HAP-1 (cell line): ENCODE results near the gene SNX5.

Experiments used
- DNase-seq, 2 experiments: peaks; one replicate each; pipeline ENCODE4 v3.0.0-alpha.2; 2016 to 2020; ENCODE audit warnings: low spot score in 2 of 2
- H3K27me3 ChIP-seq: fragments of 250-450 bp; sonication (Bioruptor Pico); 2 replicates; pipeline ENCODE4 v1.5.1; 2020; ENCODE audit warnings: low read depth, mild to moderate bottlenecking, moderate library complexity
- H3K36me3 ChIP-seq: fragments of 250-450 bp; sonication (Bioruptor Pico); replicated peaks from 2 replicates; pipeline ENCODE4 v1.5.1; 2020; ENCODE audit warnings: mild to moderate bottlenecking
- H3K4me1 ChIP-seq: fragments of 250-450 bp; sonication (Bioruptor Pico); 2 replicates; pipeline ENCODE4 v1.5.1; 2020; ENCODE audit warnings: mild to moderate bottlenecking
- H3K4me3 ChIP-seq: fragments of 250-450 bp; sonication (Bioruptor Pico); 2 replicates; pipeline ENCODE4 v1.5.1; 2020; ENCODE audit warnings: mild to moderate bottlenecking, moderate library complexity
- H3K9me3 ChIP-seq: fragments of 250-450 bp; sonication (Bioruptor Pico); 2 replicates; pipeline ENCODE4 v1.5.1; 2020; ENCODE audit warnings: mild to moderate bottlenecking, moderate library complexity
- in situ Hi-C: fragments of 300-500 bp; cut with MboI; formaldehyde crosslinking; loops from 3 replicates; pipeline ENCODE4 v1.14.3; 2020; ENCODE audit warnings: low sequenced_read_pairs, inconsistent platforms, mixed read lengths

SNX5 gene

DNA sequence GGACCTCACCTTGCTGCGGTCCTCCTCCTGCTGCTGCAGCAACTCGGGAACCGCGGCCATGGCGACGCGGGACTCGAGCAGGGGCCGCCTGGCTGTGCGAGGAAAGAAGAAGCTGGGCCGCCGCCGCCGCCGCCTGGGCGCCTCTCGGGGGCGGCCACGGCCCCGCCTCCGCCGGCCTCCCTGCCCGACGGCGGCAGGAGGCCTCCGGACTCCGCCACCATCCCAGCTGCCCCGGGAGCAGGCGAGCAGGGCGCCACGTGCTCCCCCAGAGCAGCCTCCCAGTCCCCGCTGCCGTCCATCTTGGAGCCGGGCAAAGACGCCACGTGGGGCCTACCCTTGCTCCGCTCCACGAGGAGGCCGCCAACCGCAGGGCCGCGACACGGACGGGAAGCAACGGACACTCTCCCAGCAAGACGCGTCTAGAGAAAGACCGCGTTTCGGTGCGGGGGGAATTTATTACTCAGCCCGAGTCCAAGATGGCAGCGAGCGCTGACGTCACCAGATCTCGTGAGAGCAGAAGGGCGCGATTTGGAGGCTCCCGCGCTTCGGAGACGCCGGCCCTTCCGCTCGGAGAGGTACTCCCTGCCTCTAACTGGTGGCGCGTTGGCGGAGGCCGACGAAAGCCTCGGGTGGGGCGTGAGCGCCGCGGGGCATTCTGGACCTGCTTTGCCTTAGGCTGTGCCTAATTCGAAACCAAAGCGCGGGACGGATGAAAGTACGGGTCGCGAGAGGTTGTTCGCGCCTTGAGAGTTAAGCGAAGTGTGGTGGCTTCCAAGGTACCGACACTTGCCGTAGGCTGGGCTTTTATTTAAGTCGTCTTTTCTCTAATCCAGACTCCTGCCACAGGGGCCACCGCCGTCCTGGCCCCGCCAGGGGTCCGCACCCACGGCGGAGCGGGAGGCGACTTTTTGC, at the start of gene SNX5, which contains the start of gene MGME1:
TSS of gene SNX5 (minus strand) at position 429 of the 912 bp plus-strand sequence. CDS start at position 60, 369 bp downstream.
TSS of gene MGME1 (plus strand) at position 653 of the 912 bp plus-strand sequence. CDS start 842 bp downstream, outside the sequence.
- Histone ChIP-seq H3K9me3 (no peaks in the 10 kb centered on the region), H3K4me1 (peaks cover 21% of the 10 kb centered on the region), H3K4me3 (peak within 1 kb of the TSS; percentile 92), H3K27me3 (no peaks in the 10 kb centered on the region), H3K36me3 (peaks cover 39% of the 10 kb centered on the region)
- peak; percentile 92 to 99 for DNase-seq
- in situ Hi-C loops, result no loop called here

DNA sequence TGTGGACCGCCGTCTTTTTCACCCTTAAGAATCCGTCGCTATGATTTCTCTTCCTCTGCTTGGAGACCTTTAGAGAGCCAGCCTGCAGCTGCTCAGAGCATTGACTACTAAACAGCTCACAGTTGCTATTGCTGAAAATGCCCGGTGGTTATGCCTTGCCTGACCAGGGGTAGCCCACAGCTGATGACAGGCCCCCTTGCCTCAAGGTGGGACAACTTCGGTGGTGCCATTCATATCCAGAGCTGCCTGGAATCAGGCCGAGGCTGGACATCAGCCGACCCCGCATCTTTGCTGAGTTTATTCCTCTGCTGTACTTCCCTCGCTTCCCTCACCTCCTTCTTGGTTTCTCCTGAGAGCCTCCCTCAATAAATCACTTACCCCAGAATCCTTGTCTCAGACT, 49.5 kb upstream of the SNX5 start:
- Histone ChIP-seq H3K4me1 (no peaks in the 10 kb centered on the region), H3K4me3 (no peak overlapping the region), H3K27me3 (no peaks in the 10 kb centered on the region), H3K9me3 (no peaks in the 10 kb centered on the region), H3K36me3 (no peaks in the 10 kb centered on the region)
- DNase-seq, result no peak
- in situ Hi-C loops, result no loop called here

DNA sequence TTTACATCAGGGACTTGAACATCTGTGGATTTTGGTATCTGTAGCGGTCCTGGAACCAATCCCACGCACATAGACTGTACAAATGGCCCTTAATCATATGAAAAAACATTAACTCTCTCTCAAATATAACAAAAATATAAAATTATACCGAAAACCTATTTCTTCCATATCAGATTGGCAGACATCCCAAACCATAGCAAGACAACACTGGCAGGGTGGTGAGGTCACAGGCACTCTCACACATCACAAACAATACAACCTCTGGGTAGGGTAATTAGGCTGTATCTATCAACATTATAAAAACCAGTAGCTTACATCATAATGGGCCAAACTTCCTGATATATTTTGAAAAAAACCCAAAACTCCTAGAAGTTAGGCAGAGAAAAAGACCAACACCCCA, 48.2 kb upstream of the SNX5 start:
- DNase-seq, result no peak
- H3K27me3 ChIP-seq, result no peaks in the 10 kb centered on the region
- in situ Hi-C loops, result no loop called here

DNA sequence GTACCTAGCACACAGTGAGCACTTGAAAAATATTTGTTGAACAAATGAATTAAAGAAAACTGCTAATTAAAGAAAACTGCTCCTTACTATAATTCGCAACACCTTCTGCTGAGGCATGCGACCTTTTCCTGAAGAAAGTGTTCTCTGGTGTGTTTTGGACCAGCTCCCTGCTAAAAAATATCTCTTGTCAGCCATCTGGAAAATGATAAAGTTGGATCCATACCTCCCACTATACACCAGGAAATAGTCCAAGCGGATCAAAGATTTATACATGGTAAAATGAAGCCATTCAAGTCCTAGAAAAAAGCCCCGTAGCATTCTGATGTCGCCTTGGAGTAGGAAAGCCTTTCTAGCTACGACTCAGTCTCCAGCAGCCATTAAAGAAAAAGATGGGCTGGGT, 45.8 kb upstream of the SNX5 start:
- DNase-seq, result no peak
- no peaks in the 10 kb centered on the region for H3K27me3 ChIP-seq
- H3K9me3 ChIP-seq, result no peaks in the 10 kb centered on the region

More for the DNA sequence above, 48.2 kb upstream of the SNX5 start:
- Histone ChIP-seq H3K9me3 (no peaks in the 10 kb centered on the region), H3K4me3 (no peak overlapping the region), H3K4me1 (no peaks in the 10 kb centered on the region), H3K36me3 (no peaks in the 10 kb centered on the region)

DNA sequence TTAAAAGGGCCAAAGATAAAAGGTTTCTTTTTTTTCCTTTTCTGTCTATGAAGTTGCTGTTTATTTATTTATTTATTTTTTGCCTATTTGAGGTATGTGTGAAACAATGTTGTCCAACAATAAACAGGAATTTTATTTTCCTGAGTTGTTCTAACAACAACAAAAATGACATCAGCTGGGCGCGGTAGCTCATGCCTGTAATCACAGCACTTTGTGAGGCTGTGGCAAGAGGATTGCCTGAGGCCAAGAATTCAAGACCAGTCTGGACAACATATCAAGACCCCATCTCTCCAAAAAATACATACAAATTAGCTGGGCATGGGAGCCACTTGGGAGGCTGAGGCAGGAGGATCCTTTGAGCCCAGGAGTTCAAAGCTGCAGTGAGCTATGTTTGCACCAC, 44.3 kb upstream of the SNX5 start:
- Histone ChIP-seq H3K9me3 (no peaks in the 10 kb centered on the region), H3K4me1 (no peaks in the 10 kb centered on the region), H3K27me3 (no peaks in the 10 kb centered on the region), H3K36me3 (no peaks in the 10 kb centered on the region), H3K4me3 (no peak overlapping the region)
- DNase-seq, result no peak
- in situ Hi-C loops, result no loop called here

More for the DNA sequence above, 45.8 kb upstream of the SNX5 start:
- Histone ChIP-seq H3K4me1 (no peaks in the 10 kb centered on the region), H3K36me3 (no peaks in the 10 kb centered on the region), H3K4me3 (no peak overlapping the region)
- in situ Hi-C loops, result no loop called here

DNA sequence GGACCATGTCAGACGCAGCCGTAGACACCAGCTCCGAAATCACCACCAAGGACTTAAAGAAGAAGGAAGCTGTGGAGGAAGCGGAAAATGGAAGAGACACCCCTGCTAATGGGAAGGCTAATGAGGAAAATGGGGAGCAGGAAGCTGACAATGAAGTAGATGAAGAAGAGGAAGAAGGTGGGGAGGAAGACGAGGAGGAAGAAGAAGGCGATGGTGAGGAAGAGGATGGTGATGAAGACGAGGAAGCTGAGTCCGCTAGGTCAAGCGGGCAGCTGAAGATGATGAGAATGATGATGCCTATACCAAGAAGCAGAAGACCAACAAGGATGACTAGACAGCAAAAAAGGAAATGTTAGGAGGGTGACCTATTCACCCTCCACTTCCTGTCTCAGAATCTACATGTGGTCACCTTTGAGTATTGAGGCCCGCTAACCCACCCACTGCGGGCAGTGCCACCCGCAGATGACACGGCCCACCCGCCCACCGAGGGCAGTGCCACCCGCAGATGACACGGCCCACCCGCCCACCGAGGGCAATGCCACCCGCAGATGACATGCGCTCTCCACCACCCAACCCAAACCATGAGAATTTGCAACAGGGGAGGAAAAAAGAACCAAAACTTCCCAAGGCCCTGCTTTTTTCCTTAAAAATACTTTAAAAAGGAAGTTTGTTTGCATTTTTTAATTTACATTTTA, 43.5 kb upstream of the SNX5 start:
- DNase-seq, result no peak
- in situ Hi-C loops, result no loop called here
- no peaks in the 10 kb centered on the region for H3K27me3 ChIP-seq
- H3K4me3 ChIP-seq, result no peak overlapping the region
- H3K4me1 ChIP-seq, result no peaks in the 10 kb centered on the region
- no peaks in the 10 kb centered on the region for H3K9me3 ChIP-seq
- H3K36me3 ChIP-seq, result no peaks in the 10 kb centered on the region

DNA sequence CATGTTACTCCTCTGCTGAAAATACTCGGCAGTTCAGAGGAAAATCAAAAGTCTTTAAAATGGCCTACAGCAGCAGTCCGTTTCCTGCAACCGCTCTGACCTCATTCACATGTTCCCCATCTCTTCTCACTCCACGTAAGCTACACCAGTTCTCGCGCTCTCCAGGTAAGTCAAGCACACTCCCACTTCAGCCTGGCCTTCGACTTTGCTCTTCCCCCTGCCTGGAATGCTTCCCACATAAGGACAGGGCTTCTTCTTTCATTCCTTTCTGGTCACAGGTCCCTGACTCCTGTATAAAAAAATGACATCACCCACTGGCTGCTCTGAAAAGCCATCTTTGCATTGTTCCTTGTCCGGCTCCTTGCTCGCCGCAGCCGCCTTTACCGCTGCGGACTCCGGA, 42.9 kb upstream of the SNX5 start:
- H3K4me3 ChIP-seq, result no peak overlapping the region
- no peaks in the 10 kb centered on the region for H3K27me3 ChIP-seq
- in situ Hi-C loops, result no loop called here
- no peak for DNase-seq
- H3K36me3 ChIP-seq, result no peaks in the 10 kb centered on the region
- H3K9me3 ChIP-seq, result no peaks in the 10 kb centered on the region
- no peaks in the 10 kb centered on the region for H3K4me1 ChIP-seq

DNA sequence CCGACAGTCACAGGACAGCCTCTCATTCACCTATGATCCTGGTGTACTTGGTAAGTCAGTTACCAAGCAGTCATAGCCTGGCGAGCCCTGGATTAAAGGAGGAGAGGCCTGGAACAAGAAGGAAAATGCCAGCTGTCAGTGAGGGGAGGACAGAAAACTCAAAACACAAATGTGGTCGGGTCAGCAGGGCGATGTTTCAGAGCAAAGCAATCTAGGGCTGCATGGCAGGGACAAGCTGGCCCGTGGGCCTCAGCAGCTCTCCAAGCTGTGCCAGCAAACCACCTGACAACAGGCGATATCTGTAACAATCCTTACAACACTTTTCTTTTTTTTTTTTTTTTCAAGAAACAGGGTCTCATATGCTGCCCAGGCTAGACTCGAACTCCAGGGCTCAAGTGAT, 40.5 kb upstream of the SNX5 start:
- H3K4me3 ChIP-seq, result no peak overlapping the region
- H3K27me3 ChIP-seq, result no peaks in the 10 kb centered on the region
- in situ Hi-C loops, result no loop called here
- no peaks in the 10 kb centered on the region for H3K36me3 ChIP-seq
- no peaks in the 10 kb centered on the region for H3K9me3 ChIP-seq
- DNase-seq, result no peak
- no peaks in the 10 kb centered on the region for H3K4me1 ChIP-seq

DNA sequence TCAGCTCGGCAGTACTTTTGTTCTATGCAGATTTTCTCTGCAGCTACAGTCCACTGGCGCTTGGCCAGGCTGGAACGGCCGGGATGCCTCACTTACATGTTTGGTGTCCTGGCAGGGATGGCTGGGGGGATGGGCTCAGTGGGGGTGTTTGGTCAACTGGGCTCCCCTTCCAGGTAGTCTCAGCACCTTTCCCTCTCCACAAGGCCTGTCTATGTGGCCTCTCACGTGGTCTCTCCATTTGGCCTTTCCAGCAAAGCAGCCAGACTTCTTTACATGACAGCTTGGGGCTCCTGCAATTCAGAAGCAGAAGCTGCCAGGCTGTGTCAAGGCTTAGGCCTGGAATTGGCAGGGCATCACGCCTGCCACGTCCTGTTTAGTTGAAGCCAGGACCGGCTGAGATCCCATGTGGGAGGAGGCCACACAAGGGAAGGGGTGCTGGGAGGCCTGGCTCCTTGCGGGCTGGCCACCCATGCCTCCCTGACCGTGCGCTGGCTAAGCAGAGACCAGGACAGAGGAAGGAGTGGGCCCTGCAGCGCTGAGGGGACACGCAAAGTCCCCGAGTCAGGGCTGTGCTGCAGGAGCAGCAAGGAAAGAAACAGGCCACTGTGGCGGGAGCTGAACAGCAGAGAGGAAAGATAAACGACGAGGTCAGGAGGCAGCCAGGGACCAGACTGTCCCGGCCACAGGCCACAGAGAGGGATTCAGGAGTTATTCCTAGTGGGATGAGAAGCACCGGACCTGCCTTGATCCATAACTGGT, 39.1 kb upstream of the SNX5 start:
- no peaks in the 10 kb centered on the region for H3K9me3 ChIP-seq
- no peaks in the 10 kb centered on the region for H3K36me3 ChIP-seq
- DNase-seq, result no peak
- in situ Hi-C loops, result no loop called here
- no peaks in the 10 kb centered on the region for H3K4me1 ChIP-seq
- H3K4me3 ChIP-seq, result no peak overlapping the region
- no peaks in the 10 kb centered on the region for H3K27me3 ChIP-seq

DNA sequence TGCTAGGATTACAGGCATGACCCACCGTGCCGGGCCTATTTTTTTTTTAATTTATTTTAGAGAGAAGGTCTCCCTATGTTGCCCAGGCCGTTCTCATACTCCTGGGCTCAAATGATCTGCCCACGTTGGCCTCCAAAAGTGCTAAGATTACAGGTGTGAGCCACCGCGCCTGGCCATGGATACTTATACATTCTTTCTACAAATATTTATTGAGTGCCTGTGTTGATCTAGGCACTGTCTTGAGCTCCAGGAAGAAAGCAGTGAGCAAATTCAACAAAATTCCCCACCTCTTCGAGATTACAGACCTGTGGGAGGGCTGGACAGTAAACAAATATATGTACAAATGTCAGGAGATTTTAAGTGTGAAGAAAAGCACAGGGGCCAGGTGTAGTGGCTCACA, 38.1 kb upstream of the SNX5 start:
- DNase-seq, result no peak
- no peaks in the 10 kb centered on the region for H3K9me3 ChIP-seq
- no peaks in the 10 kb centered on the region for H3K4me1 ChIP-seq
- in situ Hi-C loops, result no loop called here
- H3K4me3 ChIP-seq, result no peak overlapping the region
- no peaks in the 10 kb centered on the region for H3K36me3 ChIP-seq
- no peaks in the 10 kb centered on the region for H3K27me3 ChIP-seq

DNA sequence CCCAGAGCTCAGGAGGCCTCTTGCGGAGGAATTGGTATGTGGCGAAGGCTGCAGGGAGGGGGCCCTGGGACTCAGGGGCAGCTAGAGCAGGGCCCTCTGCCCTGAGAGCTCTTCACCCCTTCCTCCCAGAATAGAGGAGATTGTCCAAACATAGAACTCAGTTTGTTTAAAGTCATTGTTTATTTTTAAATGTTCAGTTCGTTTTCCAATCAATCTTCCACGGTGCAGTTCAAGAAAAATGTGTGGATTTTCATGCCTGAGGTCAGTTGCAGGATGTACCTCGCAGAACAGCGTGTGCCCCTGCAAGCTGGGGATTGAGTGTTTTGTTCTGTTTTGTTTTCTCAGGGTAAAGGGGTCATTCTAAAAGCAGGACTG, 37.4 kb upstream of the SNX5 start:
- Histone ChIP-seq H3K4me3 (no peak overlapping the region), H3K9me3 (no peaks in the 10 kb centered on the region), H3K4me1 (no peaks in the 10 kb centered on the region), H3K27me3 (no peaks in the 10 kb centered on the region), H3K36me3 (no peaks in the 10 kb centered on the region)
- in situ Hi-C loops, result no loop called here
- DNase-seq, result no peak

DNA sequence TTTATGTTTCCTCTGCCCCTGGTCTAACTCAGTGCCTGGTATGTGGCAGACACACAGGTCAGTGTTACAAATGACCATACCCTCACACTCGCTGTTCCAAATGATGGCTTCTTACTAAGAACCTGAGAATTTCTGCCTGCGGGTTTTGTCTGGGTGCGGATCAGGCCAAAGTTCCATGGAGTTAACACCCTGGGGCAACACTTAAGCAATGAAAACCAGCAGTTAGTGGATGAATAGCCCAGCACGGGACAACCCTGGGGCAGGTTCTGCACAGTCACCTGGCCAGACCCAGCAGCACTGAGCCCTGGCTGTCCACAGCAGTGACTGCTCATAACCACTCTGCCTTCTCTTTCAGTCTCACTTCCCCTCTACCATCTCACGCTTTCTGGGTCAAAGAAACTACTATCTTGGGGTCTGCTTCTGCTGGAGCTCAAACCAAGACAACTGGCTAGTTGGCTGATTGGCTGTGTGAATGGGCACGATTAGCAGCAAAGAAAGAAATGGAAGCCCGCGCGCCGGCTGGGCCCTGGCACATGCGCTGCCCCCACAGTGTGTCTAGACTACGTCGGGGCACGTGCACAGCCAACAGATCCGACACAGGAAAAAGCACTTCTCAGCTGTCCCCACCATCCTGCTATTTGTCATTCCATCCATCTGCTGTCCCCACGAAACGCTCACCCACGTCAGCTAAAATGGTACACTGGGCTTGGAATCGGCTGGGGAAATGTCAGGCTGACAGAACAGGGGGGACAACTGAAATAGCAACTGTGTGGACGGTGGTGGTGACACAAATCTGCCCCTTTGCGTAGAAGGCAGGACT, 36.8 kb upstream of the SNX5 start:
- no peak overlapping the region for H3K4me3 ChIP-seq
- no peaks in the 10 kb centered on the region for H3K4me1 ChIP-seq
- H3K27me3 ChIP-seq, result no peaks in the 10 kb centered on the region
- in situ Hi-C loops, result no loop called here
- no peaks in the 10 kb centered on the region for H3K36me3 ChIP-seq
- no peak for DNase-seq
- no peaks in the 10 kb centered on the region for H3K9me3 ChIP-seq

DNA sequence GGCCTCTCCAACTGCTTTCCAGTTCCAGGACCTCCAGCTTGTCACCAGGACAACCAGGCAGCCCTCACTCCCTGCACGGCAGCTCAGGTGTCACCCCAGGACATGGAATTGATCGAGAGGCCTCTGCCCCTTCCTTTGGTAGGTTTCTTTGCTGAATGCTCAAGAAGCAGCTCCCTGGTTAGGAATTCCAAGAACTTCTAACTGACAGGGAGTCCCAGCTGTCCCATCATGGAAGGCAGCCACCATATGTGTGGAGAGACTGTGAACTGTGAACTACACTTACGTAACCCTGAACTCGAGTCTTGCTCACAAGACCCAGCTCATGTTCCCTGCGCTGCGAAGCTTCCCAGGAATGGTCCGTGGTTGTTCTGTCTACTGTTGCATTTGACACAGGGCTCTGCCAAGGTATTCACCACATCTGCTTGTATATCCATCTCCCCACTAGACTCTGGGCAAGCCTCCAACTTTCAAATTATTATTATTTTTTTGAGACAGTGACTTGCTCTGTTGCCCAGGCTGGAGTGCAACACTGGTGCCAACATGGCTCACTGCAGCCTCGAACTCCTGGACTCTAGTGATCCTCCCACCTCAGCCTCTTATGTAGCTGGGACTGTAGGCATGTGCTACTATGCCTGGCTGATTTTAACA, 35.9 kb upstream of the SNX5 start:
- H3K4me1 ChIP-seq, result no peaks in the 10 kb centered on the region
- no peaks in the 10 kb centered on the region for H3K36me3 ChIP-seq
- DNase-seq, result no peak
- no peaks in the 10 kb centered on the region for H3K27me3 ChIP-seq
- H3K4me3 ChIP-seq, result no peak overlapping the region
- no peaks in the 10 kb centered on the region for H3K9me3 ChIP-seq
- in situ Hi-C loops, result no loop called here
